Testis (tissue), 2 donors: ENCODE results near the gene MAP3K15.

ENCODE experiments used
- CTCF ChIP-seq, 3 experiments: fragments of 450-650 bp in 2 of 3; fragments of 200-600 bp in 1 of 3; sonication (generic) in 1 of 3; IDR thresholded peaks; one replicate each; pipeline ENCODE4 v1.5.1; 2016 to 2019; ENCODE audit warnings: antibody characterized with exemption in 3 of 3, mild to moderate bottlenecking in 2 of 3, moderate library complexity in 1 of 3
- POLR2A ChIP-seq: fragments of 450-650 bp; IDR thresholded peaks from one replicate; pipeline ENCODE4 v1.6.1; 2017; ENCODE audit warnings: antibody characterized with exemption, mild to moderate bottlenecking, moderate library complexity

- TF ChIP-seq CTCF (IDR thresholded peaks at IDR 0.05) (no peak), POLR2A (no peak)
Observed at GRCh38 chrX:19388064-19388679, 127.1 kb downstream of the MAP3K15 start.
